ENCODE measurements around the gene FAM110D. TPM values are rescaled to one million over a fixed set of nuclear protein-coding genes. Genes with fewer than 3 reads are reported as not detected.

FAM110D gene
- total RNA-seq, 1 donor from 2014 or later, result not detected

GRCh38 chr1:26197813-26198212 is 38.9 kb downstream of the FAM110D start:
- H3K4me3 Mint-ChIP-seq (ENCODE audit: unreplicated experiment), result no peak overlapping the region
- H3K36me3 Mint-ChIP-seq (ENCODE audit: unreplicated experiment), result no peaks in the 10 kb centered on the region
- peaks cover 43% of the 10 kb centered on the region for H3K27me3 Mint-ChIP-seq (ENCODE audit: unreplicated experiment)
- H3K27ac Mint-ChIP-seq (ENCODE audit: unreplicated experiment), result no peak overlapping the region
- TF ChIP-seq CTCF (IDR thresholded peaks at IDR 0.05), result no peak
- no peaks in the 10 kb centered on the region for H3K9me3 Mint-ChIP-seq (ENCODE audit: unreplicated experiment)
- no peaks in the 10 kb centered on the region for H3K4me1 Mint-ChIP-seq (ENCODE audit: unreplicated experiment)
- DNase-seq (ENCODE audit: extremely low spot score, unreplicated experiment), result no peak

GRCh38 chr1:26200413-26200812 is 41.5 kb downstream of the FAM110D start:
- no peak for TF ChIP-seq CTCF (IDR thresholded peaks at IDR 0.05)
- no peaks in the 10 kb centered on the region for H3K4me1 Mint-ChIP-seq (ENCODE audit: unreplicated experiment)
- no peak overlapping the region for H3K4me3 Mint-ChIP-seq (ENCODE audit: unreplicated experiment)
- no peaks in the 10 kb centered on the region for H3K36me3 Mint-ChIP-seq (ENCODE audit: unreplicated experiment)
- H3K27ac Mint-ChIP-seq (ENCODE audit: unreplicated experiment), result no peak overlapping the region
- H3K9me3 Mint-ChIP-seq (ENCODE audit: unreplicated experiment), result no peaks in the 10 kb centered on the region
- H3K27me3 Mint-ChIP-seq (ENCODE audit: unreplicated experiment), result peaks cover 43% of the 10 kb centered on the region
- no peak for DNase-seq (ENCODE audit: extremely low spot score, unreplicated experiment)

GRCh38 chr1:26203642-26204318 is 44.9 kb downstream of the FAM110D start:
- Mint-ChIP-seq H3K27me3 (ENCODE audit: unreplicated experiment) (peaks cover 23% of the 10 kb centered on the region), H3K4me1 (ENCODE audit: unreplicated experiment) (no peaks in the 10 kb centered on the region), H3K9me3 (ENCODE audit: unreplicated experiment) (no peaks in the 10 kb centered on the region), H3K4me3 (ENCODE audit: unreplicated experiment) (no peak overlapping the region), H3K27ac (ENCODE audit: unreplicated experiment) (no peak overlapping the region), H3K36me3 (ENCODE audit: unreplicated experiment) (no peaks in the 10 kb centered on the region)
- TF ChIP-seq CTCF (IDR thresholded peaks at IDR 0.05), result no peak
- no peak for DNase-seq (ENCODE audit: extremely low spot score, unreplicated experiment)

GRCh38 chr1:26210147-26210870 is 51.4 kb downstream of the FAM110D start:
- H3K36me3 Mint-ChIP-seq (ENCODE audit: unreplicated experiment), result no peaks in the 10 kb centered on the region
- no peaks in the 10 kb centered on the region for H3K9me3 Mint-ChIP-seq (ENCODE audit: unreplicated experiment)
- no peak overlapping the region for H3K4me3 Mint-ChIP-seq (ENCODE audit: unreplicated experiment)
- H3K27me3 Mint-ChIP-seq (ENCODE audit: unreplicated experiment), result peaks cover 29% of the 10 kb centered on the region
- no peak overlapping the region for H3K27ac Mint-ChIP-seq (ENCODE audit: unreplicated experiment)
- DNase-seq (ENCODE audit: extremely low spot score, unreplicated experiment), result no peak
- H3K4me1 Mint-ChIP-seq (ENCODE audit: unreplicated experiment), result no peaks in the 10 kb centered on the region
- TF ChIP-seq CTCF (IDR thresholded peaks at IDR 0.05), result no peak

- H3K4me3 Mint-ChIP-seq (ENCODE audit: unreplicated experiment), result no peak overlapping the region
- no peaks in the 10 kb centered on the region for H3K9me3 Mint-ChIP-seq (ENCODE audit: unreplicated experiment)
- no peaks in the 10 kb centered on the region for H3K36me3 Mint-ChIP-seq (ENCODE audit: unreplicated experiment)
- DNase-seq (ENCODE audit: extremely low spot score, unreplicated experiment), result no peak
- no peak for TF ChIP-seq CTCF (IDR thresholded peaks at IDR 0.05)
- H3K27ac Mint-ChIP-seq (ENCODE audit: unreplicated experiment), result no peak overlapping the region
- H3K27me3 Mint-ChIP-seq (ENCODE audit: unreplicated experiment), result peaks cover 38% of the 10 kb centered on the region
- H3K4me1 Mint-ChIP-seq (ENCODE audit: unreplicated experiment), result no peaks in the 10 kb centered on the region
Measured at GRCh38 chr1:26212726-26213125, 53.8 kb downstream of the FAM110D start.

Data from osteocyte (in vitro differentiated cells).